ENCODE data around the gene FGFR2. TPM values are rescaled to one million over a fixed set of nuclear protein-coding genes. Genes with fewer than 3 reads are reported as not detected.

Gene FGFR2
- total RNA-seq, 1 experiment from 2014 or later = 135 TPM

DNA sequence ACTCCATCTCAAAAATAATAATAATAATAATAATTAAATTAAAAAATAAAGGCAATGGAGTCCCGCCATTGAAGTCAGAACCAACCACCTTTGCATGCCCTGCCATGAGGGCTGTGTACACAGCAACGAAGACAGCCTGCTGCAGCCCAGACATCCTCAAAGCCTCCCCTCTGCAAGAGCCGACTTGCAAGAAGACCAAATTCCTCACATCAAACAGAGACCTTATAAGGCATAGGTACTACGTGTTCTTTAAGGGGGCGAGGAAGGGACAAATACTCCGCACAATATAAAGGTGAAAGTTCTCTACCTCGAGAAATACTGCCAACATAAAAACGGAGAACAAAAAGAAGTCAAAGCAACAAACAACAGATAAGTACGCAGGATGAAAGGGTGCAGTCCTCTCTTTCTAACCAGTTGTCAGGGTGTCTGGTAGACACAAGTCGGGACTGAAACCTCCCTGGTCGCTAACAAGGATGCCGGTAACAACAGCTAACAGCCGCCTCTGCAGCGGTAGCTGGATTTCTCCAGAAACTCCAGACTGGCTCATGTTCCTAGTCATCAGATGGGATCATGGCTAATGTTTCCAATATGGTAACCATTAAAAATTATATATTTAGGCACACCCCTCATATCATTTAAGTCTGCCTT is 23.6 kb downstream of the FGFR2 start:
- Histone ChIP-seq H4K8ac (replicated peaks; ENCODE audit: insufficient read length, low read depth, low read length) (no peak overlapping the region), H3K18ac (ENCODE audit: insufficient read length, low read depth, low read length) (no peak overlapping the region), H3K9me3 (ENCODE audit: control insufficient read depth, low read depth, low read length) (no peaks in the 10 kb centered on the region), H3K23ac (ENCODE audit: insufficient read length, low read depth, low read length) (no peak overlapping the region), H2AK5ac (ENCODE audit: insufficient read length, low read length) (no peak overlapping the region), H3T11ph (ENCODE audit: low read length) (no peak overlapping the region), H3K4ac (ENCODE audit: low read depth, low read length) (no peak overlapping the region), H2BK20ac (ENCODE audit: low read depth, low read length, poor library complexity, severe bottlenecking) (no peak overlapping the region), H3K79me1 (ENCODE audit: insufficient read depth, low read depth, low read length, poor library complexity, severe bottlenecking) (peaks cover 15% of the 10 kb centered on the region), H3K27me3 (ENCODE audit: insufficient read depth, low read length) (no peaks in the 10 kb centered on the region), H3K56ac (ENCODE audit: insufficient read length, low read depth, low read length) (no peak overlapping the region), H3K4me1 (ENCODE audit: insufficient read depth, low read length) (peaks cover 27% of the 10 kb centered on the region), H3K14ac (ENCODE audit: insufficient read depth, low read length) (no peak overlapping the region), H2BK120ac (ENCODE audit: low read depth, low read length, poor library complexity, severe bottlenecking) (no peak overlapping the region), H3K9ac (ENCODE audit: extremely low read depth, insufficient read length, low read length) (no peak overlapping the region), H3K27ac (ENCODE audit: insufficient read length, low read depth, low read length) (peak overlapping the region; percentile 1), H2AFZ (ENCODE audit: low read length) (no peak overlapping the region), H3K23me2 (ENCODE audit: insufficient read length, low read depth, low read length, poor library complexity, severe bottlenecking) (no peaks in the 10 kb centered on the region), H4K91ac (ENCODE audit: insufficient read length, low read depth, low read length) (no peak overlapping the region), H2BK12ac (ENCODE audit: insufficient read length, low read depth, low read length) (no peak overlapping the region), H4K5ac (ENCODE audit: insufficient read length, low read depth, low read length) (no peak overlapping the region), H3K4me2 (ENCODE audit: insufficient read depth, insufficient read length, low read length) (no peak overlapping the region), H2BK15ac (ENCODE audit: low read depth, low read length) (no peak overlapping the region), H3K79me2 (ENCODE audit: insufficient read depth, low read length) (peaks cover 61% of the 10 kb centered on the region), H4K20me1 (ENCODE audit: control insufficient read depth, insufficient read depth, insufficient read length) (peaks cover 3% of the 10 kb centered on the region), H2BK5ac (ENCODE audit: insufficient read length, low read length) (no peak overlapping the region)
- Mint-ChIP-seq H3K27me3 (ENCODE audit: low read depth) (no peaks in the 10 kb centered on the region; the same call in 1 of the 2 replicates), H3K4me3 (peak overlapping the region in 1 of 2 experiments; percentile 19; a peak in 1 of 5 replicates), H3K4me1 (peaks cover 71 to 77% of the 10 kb centered on the region in 2 experiments), H3K9me3 (no peaks in the 10 kb centered on the region), H3K36me3 (ENCODE audit: insufficient read depth in 1 of 3, low read depth in 3 of 3) (peaks cover 12 to 59% (median 45%) of the 10 kb centered on the region in 3 experiments; a peak in 6 of 7 replicates), H3K27ac (peak overlapping the region; percentile 12 to 39 (median 36); a peak in 4 of 7 replicates)
- no CpG with 5 or more reads among the region's 14 CpGs for WGBS (ENCODE audit: extremely low coverage, insufficient read length, low lambda C conversion rate)
- TF ChIP-seq, protein P1, sequence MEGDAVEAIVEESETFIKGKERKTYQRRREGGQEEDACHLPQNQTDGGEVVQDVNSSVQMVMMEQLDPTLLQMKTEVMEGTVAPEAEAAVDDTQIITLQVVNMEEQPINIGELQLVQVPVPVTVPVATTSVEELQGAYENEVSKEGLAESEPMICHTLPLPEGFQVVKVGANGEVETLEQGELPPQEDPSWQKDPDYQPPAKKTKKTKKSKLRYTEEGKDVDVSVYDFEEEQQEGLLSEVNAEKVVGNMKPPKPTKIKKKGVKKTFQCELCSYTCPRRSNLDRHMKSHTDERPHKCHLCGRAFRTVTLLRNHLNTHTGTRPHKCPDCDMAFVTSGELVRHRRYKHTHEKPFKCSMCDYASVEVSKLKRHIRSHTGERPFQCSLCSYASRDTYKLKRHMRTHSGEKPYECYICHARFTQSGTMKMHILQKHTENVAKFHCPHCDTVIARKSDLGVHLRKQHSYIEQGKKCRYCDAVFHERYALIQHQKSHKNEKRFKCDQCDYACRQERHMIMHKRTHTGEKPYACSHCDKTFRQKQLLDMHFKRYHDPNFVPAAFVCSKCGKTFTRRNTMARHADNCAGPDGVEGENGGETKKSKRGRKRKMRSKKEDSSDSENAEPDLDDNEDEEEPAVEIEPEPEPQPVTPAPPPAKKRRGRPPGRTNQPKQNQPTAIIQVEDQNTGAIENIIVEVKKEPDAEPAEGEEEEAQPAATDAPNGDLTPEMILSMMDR (conservative IDR thresholded peaks at IDR 0.05) = no peak
- DNase-seq = no peak

Data from H9 (cell line).